Keratinocyte (primary cell): ENCODE data around the gene SCCPDH. TPM values are rescaled to one million over a fixed set of nuclear protein-coding genes. Genes with fewer than 3 reads are reported as not detected.
A peak's percentile ranks its signal among the peaks of the same experiment; 100 is the strongest.

Experiments
- DNase-seq: peaks from one replicate; pipeline ENCODE4 v3.0.0-alpha.2; 2011; ENCODE audit warnings: low read depth, missing footprints, low spot score
- FAIRE-seq: peaks from 2 replicates; lab custom pipeline; 2011; peaks lifted over from hg19 to GRCh38; lab: Jason Lieb, UNC
- H2AFZ ChIP-seq: 2 replicates; pipeline ENCODE4 v1.6.0; 2012; ENCODE audit warnings: low read length, control low read depth, inconsistent platforms; ENCODE audit not compliant: control insufficient read depth
- H3K27ac ChIP-seq: 2 replicates; pipeline ENCODE4 v1.5.1; 2011; ENCODE audit warnings: low read length; ENCODE audit not compliant: control insufficient read depth, insufficient read depth
- H3K27me3 ChIP-seq: 3 replicates; pipeline ENCODE4 v1.6.0; 2011; ENCODE audit warnings: low read length; ENCODE audit not compliant: control insufficient read depth, insufficient read depth; ENCODE audit errors: extremely low read depth
- H3K36me3 ChIP-seq, 2 experiments: 2 replicates in 1 of 2; 3 replicates in 1 of 2; pipeline ENCODE4 v1.5.1; 2011; ENCODE audit warnings: low read length in 2 of 2, mild to moderate bottlenecking in 1 of 2; ENCODE audit not compliant: control insufficient read depth in 2 of 2, insufficient read depth in 2 of 2; ENCODE audit errors: extremely low read depth in 1 of 2
- H3K4me1 ChIP-seq: 3 replicates; pipeline ENCODE4 v1.5.1; 2011; ENCODE audit warnings: low read length; ENCODE audit not compliant: control insufficient read depth, insufficient read depth; ENCODE audit errors: extremely low read depth
- H3K4me2 ChIP-seq: 3 replicates; pipeline ENCODE4 v1.6.0; 2011; ENCODE audit warnings: low read depth, low read length; ENCODE audit not compliant: control insufficient read depth, insufficient read depth; ENCODE audit errors: extremely low read depth
- H3K4me3 ChIP-seq, 3 experiments: fragments of 200-600 bp in 1 of 3; sonication (generic) in 1 of 3; 2 replicates in 2 of 3; 3 replicates in 1 of 3; pipeline ENCODE4 v1.5.1; 2011 to 2016; ENCODE audit warnings: low read length in 3 of 3, mild to moderate bottlenecking in 3 of 3, control low read depth in 2 of 3, inconsistent platforms in 1 of 3, low read depth in 1 of 3, mixed read lengths in 1 of 3, mixed run types in 1 of 3, moderate library complexity in 1 of 3; ENCODE audit not compliant: control insufficient read depth in 2 of 3, insufficient read depth in 2 of 3; ENCODE audit errors: extremely low read depth in 1 of 3
- H3K79me2 ChIP-seq: 2 replicates; pipeline ENCODE4 v1.6.0; 2012; ENCODE audit warnings: low read length; ENCODE audit not compliant: control insufficient read depth, insufficient read depth
- H3K9ac ChIP-seq: 3 replicates; pipeline ENCODE4 v1.6.0; 2011; ENCODE audit warnings: low read length; ENCODE audit not compliant: control insufficient read depth, insufficient read depth; ENCODE audit errors: extremely low read depth
- H3K9me1 ChIP-seq: 3 replicates; pipeline ENCODE4 v1.6.0; 2011; ENCODE audit warnings: low read length; ENCODE audit not compliant: control insufficient read depth, insufficient read depth; ENCODE audit errors: extremely low read depth
- H3K9me3 ChIP-seq: 2 replicates; pipeline ENCODE4 v1.5.1; 2012; ENCODE audit warnings: low read depth, low read length; ENCODE audit not compliant: control insufficient read depth
- H4K20me1 ChIP-seq: 3 replicates; pipeline ENCODE4 v1.6.0; 2011; ENCODE audit warnings: low read length; ENCODE audit not compliant: control insufficient read depth, insufficient read depth; ENCODE audit errors: extremely low read depth
- CTCF ChIP-seq, 3 experiments: IDR thresholded peaks in 1 of 3; conservative IDR thresholded peaks in 1 of 3; optimal IDR thresholded peaks in 1 of 3; 2 replicates in 2 of 3; 3 replicates in 1 of 3; pipeline versions ENCODE3 to v1.5.1; 2011; ENCODE audit warnings: low read length in 3 of 3, mild to moderate bottlenecking in 3 of 3, moderate library complexity in 2 of 3, control low read depth in 1 of 3, inconsistent platforms in 1 of 3; ENCODE audit not compliant: insufficient read depth in 2 of 3; ENCODE audit errors: extremely low read depth in 1 of 3
- EZH2 ChIP-seq: IDR thresholded peaks from one replicate; pipeline ENCODE4 v1.6.1; 2012; ENCODE audit warnings: inconsistent platforms, mild to moderate bottlenecking, low read length, moderate library complexity
- dilution Hi-C: fragments of 300-500 bp; cut with MboI; formaldehyde crosslinking; loops from one replicate; pipeline ENCODE4 v1.7.0; 2020; ENCODE audit warnings: low sequenced_read_pairs; ENCODE audit not compliant: extremely low pct_ligation_motif_present
- polyA plus RNA-seq, 5 experiments: library from polyadenylated mRNA; depleted of rRNA in 3 of 5; stranded (reverse) in 3 of 5; stranded (forward) in 1 of 5; unstranded in 1 of 5; fragments of >200 nt; gene quantifications; 1 replicate in 1 of 5; 2 replicates in 3 of 5; 3 replicates in 1 of 5; pipeline versions ENCODE4 v1.2.1 to v1.2.3, GENCODE V29; 2011 to 2012; ENCODE audit warnings: missing spikeins in 2 of 5, low read depth in 1 of 5, low replicate concordance in 1 of 5

Gene SCCPDH
- polyA plus RNA-seq, 1 donor (not counting 4 experiments of a cell fraction or from before 2014, with no cell fraction given), result 4.3 TPM

- H3K79me2 ChIP-seq, result no peaks in the 10 kb centered on the region
- H3K9ac ChIP-seq, result peak overlapping the region; percentile 1
- no peaks in the 10 kb centered on the region for H3K9me1 ChIP-seq
- H3K4me1 ChIP-seq, result peaks cover 16% of the 10 kb centered on the region
- dilution Hi-C loops, result no loop called here
- no peaks in the 10 kb centered on the region for H3K9me3 ChIP-seq
- no peak overlapping the region for H2AFZ ChIP-seq
- peak overlapping the region; percentile 42 for H3K27ac ChIP-seq
- DNase-seq (peak; percentile 28), FAIRE-seq (peak; percentile 69)
- no peaks in the 10 kb centered on the region for H3K36me3 ChIP-seq
- H3K27me3 ChIP-seq, result no peaks in the 10 kb centered on the region
- no peaks in the 10 kb centered on the region for H4K20me1 ChIP-seq
- no peak for TF ChIP-seq EZH2
- TF ChIP-seq CTCF (optimal IDR thresholded peaks at IDR 0.05 in 1 of 3, IDR thresholded peaks at IDR 0.05 in 1 of 3, conservative IDR thresholded peaks at IDR 0.05 in 1 of 3; ENCODE audit: extremely low read depth in 1 of 3, insufficient read depth in 2 of 3, low read length in 3 of 3), result no peak
- no peak overlapping the region for H3K4me3 ChIP-seq
- H3K4me2 ChIP-seq, result peak overlapping the region; percentile 34
Measured at GRCh38 chr1:246768403-246769020, 44.3 kb downstream of the SCCPDH start.

DNA sequence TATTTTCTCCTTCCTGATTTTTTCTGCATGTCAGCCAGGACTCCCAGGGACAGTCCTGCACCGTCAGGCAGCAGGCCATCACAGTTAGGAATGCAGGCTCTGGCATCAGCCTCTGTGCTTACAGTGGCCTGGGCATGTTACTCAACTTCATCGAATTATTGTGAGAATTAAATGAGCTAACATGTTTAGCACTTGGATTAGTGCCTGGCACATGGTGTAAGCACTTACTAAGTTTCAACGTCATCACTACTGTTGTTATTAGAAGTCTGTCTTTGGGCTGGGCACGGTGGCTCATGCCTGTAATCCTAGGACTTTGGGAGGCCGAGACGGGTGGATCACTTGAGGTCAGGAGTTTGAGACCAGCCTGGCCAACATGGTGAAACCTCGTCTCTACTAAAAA is 45.1 kb downstream of the SCCPDH start:
- H3K4me2 ChIP-seq, result peak overlapping the region; percentile 34
- peak overlapping the region; percentile 1 for H3K9ac ChIP-seq
- no peaks in the 10 kb centered on the region for H3K27me3 ChIP-seq
- H3K36me3 ChIP-seq, result no peaks in the 10 kb centered on the region
- H3K4me3 ChIP-seq, result no peak overlapping the region
- dilution Hi-C loops, result no loop called here
- no peaks in the 10 kb centered on the region for H3K79me2 ChIP-seq
- FAIRE-seq, result peak; percentile 53
- no peak overlapping the region for H2AFZ ChIP-seq
- peak; percentile 71 for DNase-seq
- no peaks in the 10 kb centered on the region for H4K20me1 ChIP-seq
- TF ChIP-seq EZH2, result no peak
- TF ChIP-seq CTCF (optimal IDR thresholded peaks at IDR 0.05 in 1 of 3, IDR thresholded peaks at IDR 0.05 in 1 of 3, conservative IDR thresholded peaks at IDR 0.05 in 1 of 3; ENCODE audit: extremely low read depth in 1 of 3, insufficient read depth in 2 of 3, low read length in 3 of 3), result no peak
- H3K9me1 ChIP-seq, result no peaks in the 10 kb centered on the region
- peak overlapping the region; percentile 42 for H3K27ac ChIP-seq
- H3K9me3 ChIP-seq, result no peaks in the 10 kb centered on the region
- peaks cover 16% of the 10 kb centered on the region for H3K4me1 ChIP-seq
